GM21825 (cell line): ENCODE measurements around the gene GPR34.
"Not testable (repeated sequence)": the region's sequence is repeated elsewhere in the genome, so short reads cannot be mapped to it uniquely, and the experiment has no call there.

Experiments used
- ATAC-seq: cut with Tn5 transposase; IDR thresholded peaks from one replicate; pipeline ENCODE4 v1.9.1; 2021; ENCODE audit warnings: mild to moderate bottlenecking, moderate library complexity; ENCODE audit not compliant: unreplicated experiment

The GPR34 gene

GRCh38 chrX:41692162-41692749 lies 3.5 kb downstream of the GPR34 start:
- no peak for ATAC-seq

GRCh38 chrX:41693024-41693423 lies 4.3 kb downstream of the GPR34 start:
- ATAC-seq, result no peak

- ATAC-seq, result no peak
Observed at GRCh38 chrX:41695426-41695825, 6.7 kb downstream of the GPR34 start.

DNA sequence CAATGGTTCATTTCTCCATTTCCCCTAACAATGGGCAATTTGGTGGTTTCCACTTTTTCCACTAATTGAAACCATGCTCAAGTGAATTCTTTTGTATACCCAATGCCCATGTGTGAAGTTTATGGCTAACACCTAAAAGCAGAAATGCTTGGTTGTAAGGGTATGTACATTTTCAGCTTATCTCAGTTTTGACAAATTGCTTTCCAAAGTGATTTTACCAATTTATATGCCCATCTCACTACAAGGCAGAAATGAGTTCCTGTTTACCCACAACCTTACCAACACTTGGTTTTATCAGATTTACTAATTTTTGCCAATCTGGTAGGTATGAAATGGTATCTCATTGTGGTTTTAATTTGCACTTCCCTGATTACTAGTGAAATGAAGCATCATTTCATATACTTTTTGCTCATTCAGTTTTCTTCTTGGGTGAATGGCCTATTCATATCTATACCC lies 14.8 kb downstream of the GPR34 start:
- ATAC-seq, result no peak

DNA sequence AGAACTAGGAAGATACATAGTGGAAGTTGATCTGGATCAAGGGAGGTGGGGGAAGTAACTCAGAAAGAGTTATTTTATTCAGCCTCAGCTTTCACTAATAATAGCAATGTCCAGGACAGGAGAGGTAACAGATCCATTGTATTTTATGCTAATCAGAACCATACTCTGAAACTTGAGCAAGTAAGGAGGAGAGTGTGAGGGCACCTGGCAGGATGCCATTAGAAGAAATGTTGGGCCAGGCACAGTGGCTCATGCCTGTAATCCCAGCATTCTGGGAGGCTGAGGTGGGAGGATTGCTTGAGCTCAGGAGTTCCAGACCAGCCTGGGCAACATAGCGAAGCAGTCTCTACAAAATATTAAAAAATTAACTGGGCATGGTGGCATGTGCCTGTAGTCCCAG lies 16.3 kb downstream of the GPR34 start:
- ATAC-seq, result no peak

GRCh38 chrX:41705680-41706374 lies 17.1 kb downstream of the GPR34 start:
- ATAC-seq, result peak; percentile 85

- no peak for ATAC-seq
Observed at GRCh38 chrX:41707218-41707617, 18.4 kb downstream of the GPR34 start.

DNA sequence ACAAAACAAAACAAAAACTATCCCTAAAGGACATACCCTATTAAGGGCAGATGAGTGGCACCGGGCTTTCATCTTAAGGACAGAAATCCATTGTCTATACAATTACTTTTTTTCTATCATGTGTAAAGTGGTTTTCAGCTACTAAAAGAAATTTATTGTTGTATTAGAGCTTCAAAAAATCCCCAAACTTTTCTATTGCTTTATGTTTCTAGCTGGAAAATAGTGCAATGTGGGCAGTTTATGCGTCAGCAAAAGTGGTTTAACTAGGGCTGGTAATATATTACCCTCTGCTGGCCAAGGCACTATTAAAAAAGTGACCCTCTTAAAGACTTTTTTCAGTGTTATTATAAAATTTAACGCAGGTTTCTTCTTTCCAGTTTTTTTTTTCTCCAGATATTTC lies 19.7 kb downstream of the GPR34 start:
- ATAC-seq, result no peak

DNA sequence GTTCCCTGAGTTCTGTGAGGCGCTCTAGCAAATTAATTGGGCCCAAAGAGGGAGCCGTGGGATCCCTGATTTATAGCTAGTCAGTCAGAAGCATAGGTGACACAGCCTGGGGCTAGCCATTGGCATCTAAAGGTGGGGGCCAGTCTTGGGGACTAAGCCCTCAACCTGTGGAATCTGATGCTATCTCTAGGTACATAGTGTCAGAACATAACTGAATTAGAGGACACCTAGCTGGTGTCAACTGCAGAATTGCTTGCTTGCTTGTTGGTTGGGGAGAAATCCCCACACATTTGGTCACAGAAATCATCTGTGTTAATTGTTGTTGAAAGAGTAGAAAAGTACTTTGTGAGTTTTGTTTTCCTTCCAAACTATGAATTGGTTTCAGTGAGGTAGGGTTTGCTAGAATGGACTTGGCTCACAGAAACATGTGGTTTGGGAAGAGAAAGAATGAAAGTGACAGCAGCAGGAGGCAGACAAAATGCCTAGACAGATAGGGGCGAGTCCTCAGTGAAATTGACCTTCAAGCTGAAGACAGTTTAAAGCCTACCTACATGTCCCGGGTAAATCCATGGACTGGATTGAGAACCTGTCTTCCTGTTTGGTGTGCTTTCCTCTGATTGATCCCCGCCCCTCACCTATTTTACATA lies 22.4 kb downstream of the GPR34 start:
- no peak for ATAC-seq

- no peak for ATAC-seq
Observed at GRCh38 chrX:41716222-41716621, 27.4 kb downstream of the GPR34 start.

GRCh38 chrX:41716767-41717473 lies 28.1 kb downstream of the GPR34 start:
- no peak for ATAC-seq

DNA sequence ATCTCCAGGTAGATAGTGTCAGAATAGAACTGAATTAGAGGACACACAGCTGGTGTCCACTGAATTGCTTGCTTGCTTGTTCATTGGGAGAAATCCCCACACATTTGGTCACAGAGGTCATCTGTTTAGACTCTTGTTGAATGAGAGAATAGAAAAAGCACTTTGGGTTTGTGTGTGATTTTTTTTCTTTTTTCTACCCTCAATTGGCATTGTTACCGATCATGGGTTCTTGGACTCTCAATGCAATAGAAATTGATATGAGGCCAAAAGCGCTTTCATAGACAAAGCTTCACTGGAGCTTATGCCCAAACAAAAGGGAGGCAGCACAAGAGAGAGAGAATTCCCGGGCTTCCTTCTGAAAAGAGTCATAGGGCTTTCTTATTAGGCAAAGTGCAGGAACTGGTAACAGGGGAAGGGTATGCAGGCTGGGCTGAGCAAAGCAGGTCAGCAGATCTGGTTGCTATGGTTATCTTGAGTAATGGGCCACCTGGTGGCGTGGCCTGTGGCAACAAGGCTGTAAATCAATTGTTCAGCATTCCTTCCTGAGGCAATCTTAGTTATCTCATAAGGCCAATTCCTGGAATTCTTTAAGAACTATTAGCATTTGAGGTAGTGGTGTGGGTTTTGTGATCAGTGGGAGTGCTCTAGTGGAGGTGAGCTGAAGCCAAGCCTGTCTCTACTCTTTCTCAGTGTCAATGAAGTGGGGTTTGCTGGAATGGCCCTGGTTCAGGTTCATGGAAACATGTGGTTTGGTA lies 29.9 kb downstream of the GPR34 start:
- ATAC-seq, result no peak

DNA sequence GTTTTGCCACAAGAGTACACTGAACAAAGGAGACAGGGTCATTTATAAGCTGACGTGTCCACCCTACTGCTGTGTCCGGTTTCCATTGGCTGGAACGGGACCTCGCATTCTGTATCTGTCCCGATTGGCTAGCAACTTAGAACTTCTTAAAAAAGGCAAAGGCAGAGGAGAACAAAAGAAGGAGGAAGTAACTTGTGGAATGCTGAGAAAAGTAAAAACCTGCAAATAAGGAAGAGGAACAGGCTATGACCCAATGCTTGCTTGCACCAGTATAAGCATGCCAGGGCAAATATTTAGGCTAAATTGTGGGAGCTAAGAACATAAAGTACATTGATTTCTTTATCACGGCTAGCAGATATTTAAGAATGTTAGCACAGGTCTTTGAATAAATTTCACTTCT lies 30.8 kb downstream of the GPR34 start:
- ATAC-seq, result not testable (repeated sequence)

GRCh38 chrX:41720125-41720779 lies 31.5 kb downstream of the GPR34 start:
- ATAC-seq, result peak; percentile 85

DNA sequence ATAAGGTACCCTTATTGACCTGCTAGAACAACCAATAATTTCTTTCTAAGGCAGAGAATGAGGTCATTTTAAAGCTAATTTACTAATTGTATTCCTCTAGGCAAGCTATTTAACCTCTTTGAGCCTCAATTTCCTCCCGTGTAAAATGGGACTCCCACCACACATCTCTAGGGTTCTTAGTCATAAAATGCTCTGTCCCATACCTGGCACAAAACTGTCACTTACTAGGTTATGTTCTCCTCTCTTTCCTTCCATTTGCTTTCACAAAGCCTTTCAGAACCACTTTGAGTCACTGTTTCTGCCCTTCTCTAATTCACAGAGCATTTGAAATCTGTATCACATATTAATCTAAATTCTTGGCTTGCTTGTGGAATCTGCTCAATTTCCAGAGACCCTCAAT lies 32.8 kb downstream of the GPR34 start:
- no peak for ATAC-seq

DNA sequence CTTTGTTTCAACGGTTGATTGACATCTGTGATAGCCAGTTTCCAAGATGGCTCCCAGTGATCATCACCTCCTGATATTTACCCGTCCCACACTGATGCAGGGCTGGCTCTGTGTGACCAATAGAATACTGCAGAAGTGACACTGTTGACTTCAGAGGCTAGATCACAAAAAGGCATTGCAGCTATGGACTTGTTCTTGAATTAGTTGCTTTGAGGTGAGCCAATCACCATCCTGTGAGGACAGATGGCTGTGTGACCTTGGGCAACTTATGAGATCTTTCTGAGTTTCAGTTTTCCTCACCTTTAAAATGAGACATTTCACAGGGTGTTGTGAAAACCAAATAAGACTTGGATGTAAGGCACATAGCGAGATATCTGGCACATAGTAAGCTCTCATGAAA lies 33.4 kb downstream of the GPR34 start:
- ATAC-seq, result no peak

- ATAC-seq, result no peak
Observed at GRCh38 chrX:41722816-41723618, 34.2 kb downstream of the GPR34 start.

DNA sequence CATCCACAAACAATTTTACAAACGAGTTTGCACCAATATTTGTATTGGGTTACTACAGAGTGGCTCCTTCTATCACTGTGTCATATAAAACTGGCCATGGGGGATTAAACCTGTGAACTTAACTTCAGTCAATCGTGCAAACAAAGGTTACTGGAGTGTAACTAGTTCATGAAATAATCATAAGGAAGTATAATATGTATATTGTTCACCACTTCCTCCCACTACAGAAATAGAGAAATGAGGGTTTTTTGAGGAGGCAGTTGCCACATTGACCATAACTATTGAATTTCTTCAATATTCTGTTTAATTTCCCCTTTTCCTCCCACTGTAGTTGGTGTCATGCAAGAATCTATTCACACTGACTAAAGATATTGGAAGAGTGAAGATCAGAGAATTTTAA lies 35.1 kb downstream of the GPR34 start, which contains the start of gene GPR82:
Gene GPR82 (plus strand): TSS at position 356 of the 400 bp plus-strand sequence. CDS start 2,846 bp downstream, outside the sequence.
- ATAC-seq, result no peak

DNA sequence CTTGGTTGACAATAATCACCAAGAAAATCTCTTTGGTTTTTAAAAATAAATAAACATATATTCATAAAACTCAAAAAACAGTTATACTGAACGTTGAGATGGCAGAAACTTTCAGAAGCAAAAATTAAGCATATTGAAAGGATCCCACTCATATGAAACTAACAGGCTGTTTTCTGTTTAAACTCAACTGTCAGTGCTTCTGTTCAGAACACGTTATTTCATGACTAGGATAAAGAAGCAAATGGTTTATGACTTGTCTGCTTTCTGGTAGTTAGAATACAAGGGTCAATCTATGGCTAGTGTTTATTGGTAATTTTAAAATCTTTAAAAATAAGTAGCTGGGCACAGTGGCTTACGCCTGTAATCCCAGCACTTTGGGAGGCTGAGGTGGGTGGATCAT lies 39.4 kb downstream of the GPR34 start:
- no peak for ATAC-seq
